Measurements from ENCODE around the gene LGR4.

The LGR4 gene

GRCh38 chr11:27379449-27379848 is 93.1 kb downstream of the LGR4 start:
- no peak for DNase-seq (ENCODE audit: low spot score)

- no peak for DNase-seq (ENCODE audit: low spot score)
These were observed 97.2 kb downstream of the LGR4 start for GRCh38 chr11:27375370-27375769.

GRCh38 chr11:27373856-27374602 is 98.6 kb downstream of the LGR4 start:
- no peak for DNase-seq (ENCODE audit: low spot score)

- no peak for DNase-seq (ENCODE audit: low spot score)
These were observed 99.2 kb downstream of the LGR4 start for GRCh38 chr11:27373392-27373791.

- DNase-seq (ENCODE audit: low spot score): no peak
These were observed 100.4 kb downstream of the LGR4 start for GRCh38 chr11:27372164-27372563.

GRCh38 chr11:27371489-27371888 is 101.1 kb downstream of the LGR4 start:
- no peak for DNase-seq (ENCODE audit: low spot score)

GRCh38 chr11:27370374-27370773 is 102.2 kb downstream of the LGR4 start:
- DNase-seq (ENCODE audit: low spot score): no peak

GRCh38 chr11:27367881-27368280 is 104.7 kb downstream of the LGR4 start:
- no peak for DNase-seq (ENCODE audit: low spot score)

- no peak for DNase-seq (ENCODE audit: low spot score)
These were observed 108.9 kb downstream of the LGR4 start for GRCh38 chr11:27363576-27364117.

- peak; percentile 90 for DNase-seq (ENCODE audit: low spot score)
These were observed 109.6 kb downstream of the LGR4 start, which contains the start of gene CCDC34 for GRCh38 chr11:27362749-27363575. CCDC34 (minus strand) TSS chr11:27363215; CDS start chr11:27363194, 21 bp downstream.

- DNase-seq (ENCODE audit: low spot score): no peak
These were observed 110.8 kb downstream of the LGR4 start for GRCh38 chr11:27361649-27362431.

- DNase-seq (ENCODE audit: low spot score): no peak
These were observed 114.3 kb downstream of the LGR4 start for GRCh38 chr11:27358296-27358695.

- no peak for DNase-seq (ENCODE audit: low spot score)
These were observed 115.3 kb downstream of the LGR4 start for GRCh38 chr11:27357250-27357649.

- DNase-seq (ENCODE audit: low spot score): no peak
These were observed 115.9 kb downstream of the LGR4 start for GRCh38 chr11:27356624-27357222.

- DNase-seq (ENCODE audit: low spot score): no peak
These were observed 117.0 kb downstream of the LGR4 start for GRCh38 chr11:27355575-27356104.

- DNase-seq (ENCODE audit: low spot score): no peak
These were observed 118.1 kb downstream of the LGR4 start for GRCh38 chr11:27354359-27354965.

- peak; percentile 47 for DNase-seq (ENCODE audit: low spot score)
These were observed 118.8 kb downstream of the LGR4 start for GRCh38 chr11:27353593-27354358.

GRCh38 chr11:27352781-27353180 is 119.8 kb downstream of the LGR4 start:
- no peak for DNase-seq (ENCODE audit: low spot score)

GRCh38 chr11:27350511-27350910 is 122.1 kb downstream of the LGR4 start:
- DNase-seq (ENCODE audit: low spot score): no peak

GRCh38 chr11:27349919-27350318 is 122.7 kb downstream of the LGR4 start:
- DNase-seq (ENCODE audit: low spot score): no peak
